ENCODE measurements around the gene SLC6A19.

The SLC6A19 gene

GRCh38 chr5:1181451-1182359 lies 19.7 kb upstream of the SLC6A19 start:
- Mint-ChIP-seq H3K27me3 (peaks cover 8% of the 10 kb centered on the region), H3K27ac (no peak overlapping the region), H3K9me3 (no peaks in the 10 kb centered on the region), H3K36me3 (no peaks in the 10 kb centered on the region), H3K4me3 (no peak overlapping the region), H3K4me1 (no peaks in the 10 kb centered on the region)
- CTCF ChIA-PET: no interaction called here
- DNase-seq: no peak

- Mint-ChIP-seq H3K9me3 (no peaks in the 10 kb centered on the region), H3K4me3 (no peak overlapping the region), H3K36me3 (no peaks in the 10 kb centered on the region), H3K27me3 (peaks cover 9% of the 10 kb centered on the region), H3K27ac (no peak overlapping the region), H3K4me1 (no peaks in the 10 kb centered on the region)
- CTCF ChIA-PET: interaction anchor here (3.3 kb wide), 1 partner anchor 8 kb away, joined by 11 read pairs; no protein-coding TSS in a partner anchor
- DNase-seq: no peak
Measured at GRCh38 chr5:1182360-1182632, 19.1 kb upstream of the SLC6A19 start.

- Mint-ChIP-seq H3K27me3 (peaks cover 9% of the 10 kb centered on the region), H3K4me3 (no peak overlapping the region), H3K9me3 (no peaks in the 10 kb centered on the region), H3K36me3 (no peaks in the 10 kb centered on the region), H3K27ac (no peak overlapping the region), H3K4me1 (no peaks in the 10 kb centered on the region)
- DNase-seq: no peak
- CTCF ChIA-PET: interaction anchor here (3.3 kb wide), 1 partner anchor 9 kb away, joined by 11 read pairs; no protein-coding TSS in a partner anchor
Measured at GRCh38 chr5:1182633-1183423, 18.6 kb upstream of the SLC6A19 start.

- CTCF ChIA-PET: interaction anchor here (0.6 to 3.3 kb wide), 2 partner anchors 10 to 43 kb away, joined by 3 to 11 read pairs; no protein-coding TSS in a partner anchor
- Mint-ChIP-seq H3K36me3 (no peaks in the 10 kb centered on the region), H3K4me1 (no peaks in the 10 kb centered on the region), H3K9me3 (no peaks in the 10 kb centered on the region), H3K27ac (no peak overlapping the region), H3K27me3 (peaks cover 9% of the 10 kb centered on the region), H3K4me3 (no peak overlapping the region)
- no peak for DNase-seq
Measured at GRCh38 chr5:1183424-1184162, 17.8 kb upstream of the SLC6A19 start.

- CTCF ChIA-PET: interaction anchor here (0.6 to 3.3 kb wide), 2 partner anchors 10 to 44 kb away, joined by 3 to 11 read pairs; no protein-coding TSS in a partner anchor
- no peak for DNase-seq
- Mint-ChIP-seq H3K9me3 (no peaks in the 10 kb centered on the region), H3K27ac (no peak overlapping the region), H3K4me1 (no peaks in the 10 kb centered on the region), H3K36me3 (no peaks in the 10 kb centered on the region), H3K4me3 (no peak overlapping the region), H3K27me3 (peaks cover 9% of the 10 kb centered on the region)
Measured at GRCh38 chr5:1184163-1184470, 17.3 kb upstream of the SLC6A19 start.

GRCh38 chr5:1184481-1184880 lies 16.9 kb upstream of the SLC6A19 start:
- CTCF ChIA-PET: interaction anchor here (1.8 to 3.3 kb wide), 2 partner anchors 11 to 16 kb away, joined by 5 to 11 read pairs; no protein-coding TSS in a partner anchor
- H3K4me1 Mint-ChIP-seq: no peaks in the 10 kb centered on the region
- no peak overlapping the region for H3K27ac Mint-ChIP-seq
- H3K9me3 Mint-ChIP-seq: no peaks in the 10 kb centered on the region
- H3K27me3 Mint-ChIP-seq: peaks cover 9% of the 10 kb centered on the region
- no peak overlapping the region for H3K4me3 Mint-ChIP-seq
- DNase-seq: no peak
- no peaks in the 10 kb centered on the region for H3K36me3 Mint-ChIP-seq

- H3K27me3 Mint-ChIP-seq: peaks cover 14% of the 10 kb centered on the region
- H3K4me1 Mint-ChIP-seq: no peaks in the 10 kb centered on the region
- no peaks in the 10 kb centered on the region for H3K9me3 Mint-ChIP-seq
- H3K4me3 Mint-ChIP-seq: no peak overlapping the region
- DNase-seq: no peak
- no peak overlapping the region for H3K27ac Mint-ChIP-seq
- no peaks in the 10 kb centered on the region for H3K36me3 Mint-ChIP-seq
- CTCF ChIA-PET: interaction anchor here (1.8 to 3.3 kb wide), 2 partner anchors 11 to 17 kb away, joined by 5 to 11 read pairs; no protein-coding TSS in a partner anchor
Measured at GRCh38 chr5:1185038-1185627, 16.3 kb upstream of the SLC6A19 start.

GRCh38 chr5:1185629-1186350 lies 15.6 kb upstream of the SLC6A19 start:
- no peaks in the 10 kb centered on the region for H3K9me3 Mint-ChIP-seq
- H3K36me3 Mint-ChIP-seq: no peaks in the 10 kb centered on the region
- peaks cover 19% of the 10 kb centered on the region for H3K27me3 Mint-ChIP-seq
- no peak overlapping the region for H3K4me3 Mint-ChIP-seq
- H3K4me1 Mint-ChIP-seq: no peaks in the 10 kb centered on the region
- CTCF ChIA-PET: interaction anchor here (1.7 to 3.3 kb wide), 3 partner anchors 11 to 18 kb away, joined by 5 to 11 read pairs (median 6); no protein-coding TSS in a partner anchor
- no peak for DNase-seq
- H3K27ac Mint-ChIP-seq: no peak overlapping the region

GRCh38 chr5:1186351-1187233 lies 14.8 kb upstream of the SLC6A19 start:
- H3K9me3 Mint-ChIP-seq: no peaks in the 10 kb centered on the region
- no peaks in the 10 kb centered on the region for H3K36me3 Mint-ChIP-seq
- H3K4me1 Mint-ChIP-seq: no peaks in the 10 kb centered on the region
- H3K4me3 Mint-ChIP-seq: no peak overlapping the region
- H3K27me3 Mint-ChIP-seq: peaks cover 23% of the 10 kb centered on the region
- no peak overlapping the region for H3K27ac Mint-ChIP-seq
- no peak for DNase-seq
- CTCF ChIA-PET: interaction anchor here (1.7 to 1.8 kb wide), 2 partner anchors 12 to 18 kb away, joined by 5 to 6 read pairs; no protein-coding TSS in a partner anchor

- H3K27me3 Mint-ChIP-seq: peaks cover 26% of the 10 kb centered on the region
- CTCF ChIA-PET: interaction anchor here (1.1 to 1.7 kb wide), 2 partner anchors 13 kb away, joined by 5 to 6 read pairs; no protein-coding TSS in a partner anchor
- no peak overlapping the region for H3K27ac Mint-ChIP-seq
- no peaks in the 10 kb centered on the region for H3K4me1 Mint-ChIP-seq
- no peak for DNase-seq
- no peaks in the 10 kb centered on the region for H3K36me3 Mint-ChIP-seq
- H3K4me3 Mint-ChIP-seq: no peak overlapping the region
- H3K9me3 Mint-ChIP-seq: no peaks in the 10 kb centered on the region
Measured at GRCh38 chr5:1187234-1187949, 14.0 kb upstream of the SLC6A19 start.

GRCh38 chr5:1187950-1188334 lies 13.5 kb upstream of the SLC6A19 start:
- DNase-seq: no peak
- H3K27ac Mint-ChIP-seq: no peak overlapping the region
- CTCF ChIA-PET: interaction anchor here (1.1 kb wide), 1 partner anchor 13 kb away, joined by 5 read pairs; no protein-coding TSS in a partner anchor
- no peak overlapping the region for H3K4me3 Mint-ChIP-seq
- H3K36me3 Mint-ChIP-seq: no peaks in the 10 kb centered on the region
- peaks cover 28% of the 10 kb centered on the region for H3K27me3 Mint-ChIP-seq
- no peaks in the 10 kb centered on the region for H3K4me1 Mint-ChIP-seq
- no peaks in the 10 kb centered on the region for H3K9me3 Mint-ChIP-seq

- Mint-ChIP-seq H3K27ac (no peak overlapping the region), H3K4me3 (no peak overlapping the region), H3K9me3 (no peaks in the 10 kb centered on the region), H3K36me3 (no peaks in the 10 kb centered on the region), H3K4me1 (no peaks in the 10 kb centered on the region), H3K27me3 (peaks cover 33% of the 10 kb centered on the region)
- DNase-seq: no peak
- CTCF ChIA-PET: interaction anchor here (1.1 kb wide), 1 partner anchor 14 kb away, joined by 5 read pairs; no protein-coding TSS in a partner anchor
Measured at GRCh38 chr5:1188464-1188863, 12.9 kb upstream of the SLC6A19 start.
